Measurements from ENCODE around the gene LGI4. TPM values are rescaled to one million over a fixed set of nuclear protein-coding genes. Genes with fewer than 3 reads are reported as not detected.

LGI4 gene
- total and polyA plus RNA-seq, 4 donors = 0.18 to 1.5 (median 1.1) TPM

DNA sequence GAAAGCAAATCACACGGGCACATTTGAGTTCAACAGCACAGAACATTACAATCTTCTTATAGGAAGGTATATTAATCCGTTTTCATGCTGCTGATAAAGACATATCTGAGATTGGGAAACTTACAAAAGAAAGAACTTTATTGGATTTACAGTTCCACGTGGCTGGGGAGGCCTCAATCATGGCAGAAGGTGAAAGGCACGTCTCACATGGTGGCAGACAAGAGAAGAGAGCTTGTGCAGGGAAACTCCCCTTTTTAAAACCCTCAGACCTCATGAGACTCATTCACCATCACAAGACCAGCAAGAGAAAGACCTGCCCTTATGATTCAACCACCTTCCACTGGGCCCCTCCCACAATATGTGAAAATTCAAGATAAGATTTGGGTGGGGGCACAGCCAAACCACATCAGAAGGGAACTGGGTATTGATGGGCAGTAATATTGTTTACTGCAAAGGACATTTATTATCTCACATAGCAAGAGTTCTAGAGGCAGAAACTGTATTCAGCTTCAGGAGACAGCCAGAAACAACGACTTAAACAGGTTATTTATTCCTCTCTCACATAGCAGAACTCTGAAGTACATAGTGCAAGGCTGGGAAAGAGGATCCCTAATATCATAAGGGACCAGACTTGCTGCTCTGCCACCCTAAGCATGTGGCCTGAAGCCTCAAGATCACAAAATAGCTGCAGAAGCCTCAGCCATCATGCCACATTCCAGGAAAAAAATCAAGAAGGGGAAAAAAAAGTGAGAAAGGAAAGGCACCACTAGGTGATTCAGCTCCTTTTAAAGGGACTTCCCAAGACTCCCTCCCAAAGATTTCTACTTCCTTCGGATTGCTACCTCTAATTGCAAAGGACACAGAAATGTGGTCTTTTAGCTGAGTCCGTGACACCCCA is 42.8 kb upstream of the LGI4 start:
- Histone ChIP-seq H3K9me3 (ENCODE audit: control insufficient read depth in 4 of 4, low read length in 3 of 4) (no peaks in the 10 kb centered on the region), H3K4me3 (ENCODE audit: low read depth in 1 of 3, low read length in 3 of 3) (no peak overlapping the region), H3K4me1 (ENCODE audit: control insufficient read depth in 4 of 4, insufficient read depth in 4 of 4, low read length in 3 of 4) (no peaks in the 10 kb centered on the region), H3K27me3 (ENCODE audit: control insufficient read depth in 4 of 4, insufficient read depth in 4 of 4, low read length in 3 of 4) (no peaks in the 10 kb centered on the region), H3K27ac (ENCODE audit: low read depth in 1 of 2, low read length in 2 of 2) (no peak overlapping the region), H3K36me3 (ENCODE audit: control insufficient read depth in 4 of 4, insufficient read depth in 3 of 4, low read depth in 1 of 4, low read length in 3 of 4) (no peaks in the 10 kb centered on the region), H3K9ac (ENCODE audit: low read depth in 1 of 2, low read length in 2 of 2) (no peak overlapping the region)
- DNase-seq (ENCODE audit: low spot score) = no peak
- TF ChIP-seq FOXA2 (IDR thresholded peaks at IDR 0.05) (no peak), JUND (IDR thresholded peaks at IDR 0.05) (no peak), HNF4G (IDR thresholded peaks at IDR 0.05) (no peak), SP1 (IDR thresholded peaks at IDR 0.05) (no peak), RXRA (IDR thresholded peaks at IDR 0.05) (no peak)
- TF ChIP-seq, protein P1, sequence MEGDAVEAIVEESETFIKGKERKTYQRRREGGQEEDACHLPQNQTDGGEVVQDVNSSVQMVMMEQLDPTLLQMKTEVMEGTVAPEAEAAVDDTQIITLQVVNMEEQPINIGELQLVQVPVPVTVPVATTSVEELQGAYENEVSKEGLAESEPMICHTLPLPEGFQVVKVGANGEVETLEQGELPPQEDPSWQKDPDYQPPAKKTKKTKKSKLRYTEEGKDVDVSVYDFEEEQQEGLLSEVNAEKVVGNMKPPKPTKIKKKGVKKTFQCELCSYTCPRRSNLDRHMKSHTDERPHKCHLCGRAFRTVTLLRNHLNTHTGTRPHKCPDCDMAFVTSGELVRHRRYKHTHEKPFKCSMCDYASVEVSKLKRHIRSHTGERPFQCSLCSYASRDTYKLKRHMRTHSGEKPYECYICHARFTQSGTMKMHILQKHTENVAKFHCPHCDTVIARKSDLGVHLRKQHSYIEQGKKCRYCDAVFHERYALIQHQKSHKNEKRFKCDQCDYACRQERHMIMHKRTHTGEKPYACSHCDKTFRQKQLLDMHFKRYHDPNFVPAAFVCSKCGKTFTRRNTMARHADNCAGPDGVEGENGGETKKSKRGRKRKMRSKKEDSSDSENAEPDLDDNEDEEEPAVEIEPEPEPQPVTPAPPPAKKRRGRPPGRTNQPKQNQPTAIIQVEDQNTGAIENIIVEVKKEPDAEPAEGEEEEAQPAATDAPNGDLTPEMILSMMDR (IDR thresholded peaks at IDR 0.05; ENCODE audit: low read depth, low read length, missing input control) = no peak
- WGBS = 91% methylated on average over 7 of the region's 7 CpGs

DNA sequence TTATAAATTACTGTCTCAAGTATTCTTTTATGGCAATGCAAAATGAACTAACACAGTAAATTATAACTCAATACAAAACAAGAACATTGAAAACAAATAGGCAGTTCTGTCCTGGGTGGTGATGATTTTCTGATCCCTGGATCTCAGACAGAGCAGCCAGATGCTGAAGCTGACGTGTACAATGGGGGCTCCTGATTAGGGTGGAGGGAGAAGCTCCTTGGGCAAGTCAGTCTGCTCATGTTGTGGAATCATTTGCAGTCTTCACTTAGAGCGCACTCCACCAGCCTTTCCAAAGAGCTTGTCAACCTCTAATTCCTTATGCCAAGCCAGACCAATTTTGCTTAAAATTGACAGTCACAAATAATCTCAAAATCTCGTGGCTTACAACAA is 41.3 kb upstream of the LGI4 start:
- Histone ChIP-seq H3K4me1 (ENCODE audit: control insufficient read depth in 4 of 4, insufficient read depth in 4 of 4, low read length in 3 of 4) (peaks cover 0 to 4% (median under 1%) of the 10 kb centered on the region in 4 donors), H3K27ac (ENCODE audit: low read depth in 1 of 2, low read length in 2 of 2) (no peak overlapping the region), H3K9me3 (ENCODE audit: control insufficient read depth in 4 of 4, low read length in 3 of 4) (no peaks in the 10 kb centered on the region), H3K9ac (ENCODE audit: low read depth in 1 of 2, low read length in 2 of 2) (no peak overlapping the region), H3K4me3 (ENCODE audit: low read depth in 1 of 3, low read length in 3 of 3) (no peak overlapping the region), H3K27me3 (ENCODE audit: control insufficient read depth in 4 of 4, insufficient read depth in 4 of 4, low read length in 3 of 4) (no peaks in the 10 kb centered on the region), H3K36me3 (ENCODE audit: control insufficient read depth in 4 of 4, insufficient read depth in 3 of 4, low read depth in 1 of 4, low read length in 3 of 4) (no peaks in the 10 kb centered on the region)
- no peak for DNase-seq (ENCODE audit: low spot score)
- 87% methylated on average over 3 of the region's 3 CpGs for WGBS
- TF ChIP-seq JUND (IDR thresholded peaks at IDR 0.05) = no peak
- TF ChIP-seq RAD21 (IDR thresholded peaks at IDR 0.05) = no peak
- TF ChIP-seq, protein P2, sequence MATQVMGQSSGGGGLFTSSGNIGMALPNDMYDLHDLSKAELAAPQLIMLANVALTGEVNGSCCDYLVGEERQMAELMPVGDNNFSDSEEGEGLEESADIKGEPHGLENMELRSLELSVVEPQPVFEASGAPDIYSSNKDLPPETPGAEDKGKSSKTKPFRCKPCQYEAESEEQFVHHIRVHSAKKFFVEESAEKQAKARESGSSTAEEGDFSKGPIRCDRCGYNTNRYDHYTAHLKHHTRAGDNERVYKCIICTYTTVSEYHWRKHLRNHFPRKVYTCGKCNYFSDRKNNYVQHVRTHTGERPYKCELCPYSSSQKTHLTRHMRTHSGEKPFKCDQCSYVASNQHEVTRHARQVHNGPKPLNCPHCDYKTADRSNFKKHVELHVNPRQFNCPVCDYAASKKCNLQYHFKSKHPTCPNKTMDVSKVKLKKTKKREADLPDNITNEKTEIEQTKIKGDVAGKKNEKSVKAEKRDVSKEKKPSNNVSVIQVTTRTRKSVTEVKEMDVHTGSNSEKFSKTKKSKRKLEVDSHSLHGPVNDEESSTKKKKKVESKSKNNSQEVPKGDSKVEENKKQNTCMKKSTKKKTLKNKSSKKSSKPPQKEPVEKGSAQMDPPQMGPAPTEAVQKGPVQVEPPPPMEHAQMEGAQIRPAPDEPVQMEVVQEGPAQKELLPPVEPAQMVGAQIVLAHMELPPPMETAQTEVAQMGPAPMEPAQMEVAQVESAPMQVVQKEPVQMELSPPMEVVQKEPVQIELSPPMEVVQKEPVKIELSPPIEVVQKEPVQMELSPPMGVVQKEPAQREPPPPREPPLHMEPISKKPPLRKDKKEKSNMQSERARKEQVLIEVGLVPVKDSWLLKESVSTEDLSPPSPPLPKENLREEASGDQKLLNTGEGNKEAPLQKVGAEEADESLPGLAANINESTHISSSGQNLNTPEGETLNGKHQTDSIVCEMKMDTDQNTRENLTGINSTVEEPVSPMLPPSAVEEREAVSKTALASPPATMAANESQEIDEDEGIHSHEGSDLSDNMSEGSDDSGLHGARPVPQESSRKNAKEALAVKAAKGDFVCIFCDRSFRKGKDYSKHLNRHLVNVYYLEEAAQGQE (IDR thresholded peaks at IDR 0.05) = no peak
- no peak for TF ChIP-seq EGR1 (IDR thresholded peaks at IDR 0.05; ENCODE audit: low read depth in 2 of 2)
- TF ChIP-seq, protein P3, sequence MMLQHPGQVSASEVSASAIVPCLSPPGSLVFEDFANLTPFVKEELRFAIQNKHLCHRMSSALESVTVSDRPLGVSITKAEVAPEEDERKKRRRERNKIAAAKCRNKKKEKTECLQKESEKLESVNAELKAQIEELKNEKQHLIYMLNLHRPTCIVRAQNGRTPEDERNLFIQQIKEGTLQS (IDR thresholded peaks at IDR 0.05) = no peak

DNA sequence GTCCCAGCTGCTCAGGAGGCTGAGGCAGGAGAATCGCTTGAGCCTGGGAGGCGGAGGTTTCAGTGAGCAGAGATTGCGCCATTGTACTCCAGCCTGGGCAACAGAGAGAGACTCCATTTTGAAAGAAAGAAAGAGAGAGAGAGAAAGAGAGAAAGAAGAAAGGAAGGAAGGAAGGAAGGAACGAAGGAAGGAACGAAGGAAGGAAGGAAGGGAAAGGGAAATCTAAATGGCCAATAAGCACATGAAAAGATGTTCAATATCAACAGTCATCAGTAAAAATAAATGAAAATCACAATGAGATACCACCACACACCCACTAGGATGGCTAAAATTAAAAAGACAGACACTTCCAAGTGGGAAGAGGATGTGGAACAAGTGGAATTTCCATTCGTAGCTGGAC is 39.4 kb upstream of the LGI4 start:
- H3K9ac ChIP-seq (ENCODE audit: low read depth in 1 of 2, low read length in 2 of 2) = no peak overlapping the region
- H3K4me1 ChIP-seq (ENCODE audit: control insufficient read depth in 4 of 4, insufficient read depth in 4 of 4, low read length in 3 of 4) = peaks cover 8 to 20% (median 14%) of the 10 kb centered on the region in 4 donors
- H3K27ac ChIP-seq (ENCODE audit: low read depth in 1 of 2, low read length in 2 of 2) = no peak overlapping the region
- 94% methylated on average over 6 of the region's 6 CpGs for WGBS
- no peak for TF ChIP-seq FOXA2 (IDR thresholded peaks at IDR 0.05)
- TF ChIP-seq TAF1 (conservative IDR thresholded peaks at IDR 0.05) = no peak
- no peak for TF ChIP-seq RAD21 (IDR thresholded peaks at IDR 0.05)
- TF ChIP-seq, protein P1 (IDR thresholded peaks at IDR 0.05; ENCODE audit: low read depth, low read length, missing input control) = no peak
- no peak for TF ChIP-seq HNF4G (IDR thresholded peaks at IDR 0.05)
- TF ChIP-seq, protein P4, sequence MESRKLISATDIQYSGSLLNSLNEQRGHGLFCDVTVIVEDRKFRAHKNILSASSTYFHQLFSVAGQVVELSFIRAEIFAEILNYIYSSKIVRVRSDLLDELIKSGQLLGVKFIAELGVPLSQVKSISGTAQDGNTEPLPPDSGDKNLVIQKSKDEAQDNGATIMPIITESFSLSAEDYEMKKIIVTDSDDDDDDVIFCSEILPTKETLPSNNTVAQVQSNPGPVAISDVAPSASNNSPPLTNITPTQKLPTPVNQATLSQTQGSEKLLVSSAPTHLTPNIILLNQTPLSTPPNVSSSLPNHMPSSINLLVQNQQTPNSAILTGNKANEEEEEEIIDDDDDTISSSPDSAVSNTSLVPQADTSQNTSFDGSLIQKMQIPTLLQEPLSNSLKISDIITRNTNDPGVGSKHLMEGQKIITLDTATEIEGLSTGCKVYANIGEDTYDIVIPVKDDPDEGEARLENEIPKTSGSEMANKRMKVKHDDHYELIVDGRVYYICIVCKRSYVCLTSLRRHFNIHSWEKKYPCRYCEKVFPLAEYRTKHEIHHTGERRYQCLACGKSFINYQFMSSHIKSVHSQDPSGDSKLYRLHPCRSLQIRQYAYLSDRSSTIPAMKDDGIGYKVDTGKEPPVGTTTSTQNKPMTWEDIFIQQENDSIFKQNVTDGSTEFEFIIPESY (IDR thresholded peaks at IDR 0.05) = no peak
- TF ChIP-seq, protein P5, sequence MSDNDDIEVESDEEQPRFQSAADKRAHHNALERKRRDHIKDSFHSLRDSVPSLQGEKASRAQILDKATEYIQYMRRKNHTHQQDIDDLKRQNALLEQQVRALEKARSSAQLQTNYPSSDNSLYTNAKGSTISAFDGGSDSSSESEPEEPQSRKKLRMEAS (IDR thresholded peaks at IDR 0.05) = no peak
- H3K9me3 ChIP-seq (ENCODE audit: control insufficient read depth in 4 of 4, low read length in 3 of 4) = no peaks in the 10 kb centered on the region
- no peak overlapping the region for H3K4me3 ChIP-seq (ENCODE audit: low read depth in 1 of 3, low read length in 3 of 3)
- no peaks in the 10 kb centered on the region for H3K27me3 ChIP-seq (ENCODE audit: control insufficient read depth in 4 of 4, insufficient read depth in 4 of 4, low read length in 3 of 4)
- DNase-seq (ENCODE audit: low spot score) = no peak
- H3K36me3 ChIP-seq (ENCODE audit: control insufficient read depth in 4 of 4, insufficient read depth in 3 of 4, low read depth in 1 of 4, low read length in 3 of 4) = no peaks in the 10 kb centered on the region
